GM23248 (cell line): ENCODE results near the gene PLD1. TPM values are rescaled to one million over a fixed set of nuclear protein-coding genes. Genes with fewer than 3 reads are reported as not detected.

ENCODE experiments used
- DNase-seq: peaks from one replicate; pipeline ENCODE4 v3.0.0-alpha.2; 2015
- H2AFZ ChIP-seq: fragments of 200-600 bp; sonication (generic); 2 replicates; pipeline ENCODE4 v1.6.1; 2016; ENCODE audit warnings: antibody characterized with exemption
- H3F3A ChIP-seq: fragments of 200-600 bp; sonication (generic); 2 replicates; pipeline ENCODE4 v1.6.1; 2016; ENCODE audit warnings: mild to moderate bottlenecking, antibody characterized with exemption, mixed run types; ENCODE audit not compliant: insufficient read depth
- H3K27ac ChIP-seq: fragments of 200-600 bp; sonication (generic); 2 replicates; pipeline ENCODE4 v1.5.1; 2016; ENCODE audit warnings: mild to moderate bottlenecking
- H3K27me3 ChIP-seq: fragments of 200-600 bp; sonication (generic); replicated peaks from 2 replicates; pipeline ENCODE4 v1.6.1; 2016; ENCODE audit warnings: mild to moderate bottlenecking; ENCODE audit not compliant: insufficient read depth
- H3K36me3 ChIP-seq: fragments of 200-600 bp; sonication (generic); 2 replicates; pipeline ENCODE4 v1.6.1; 2016; ENCODE audit warnings: low read depth, mild to moderate bottlenecking
- H3K4me1 ChIP-seq: fragments of 200-600 bp; sonication (generic); 2 replicates; pipeline ENCODE4 v1.6.1; 2016; ENCODE audit warnings: mild to moderate bottlenecking; ENCODE audit not compliant: insufficient read depth
- H3K4me2 ChIP-seq: fragments of 200-600 bp; sonication (generic); one replicate; pipeline ENCODE4 v1.6.1; 2016; ENCODE audit warnings: mild to moderate bottlenecking; ENCODE audit not compliant: unreplicated experiment
- H3K4me3 ChIP-seq: fragments of 200-600 bp; sonication (generic); 2 replicates; pipeline ENCODE4 v1.5.1; 2016; ENCODE audit warnings: mild to moderate bottlenecking
- H3K79me2 ChIP-seq: fragments of 200-600 bp; sonication (generic); 2 replicates; pipeline ENCODE4 v1.6.1; 2016; ENCODE audit warnings: mild to moderate bottlenecking; ENCODE audit not compliant: insufficient read depth
- H3K9ac ChIP-seq: fragments of 200-600 bp; sonication (generic); 2 replicates; pipeline ENCODE4 v1.6.1; 2016; ENCODE audit warnings: mild to moderate bottlenecking
- H3K9me2 ChIP-seq: fragments of 200-600 bp; sonication (generic); 2 replicates; pipeline ENCODE4 v1.6.1; 2016; ENCODE audit warnings: mixed run types, mild to moderate bottlenecking, moderate library complexity; ENCODE audit not compliant: insufficient read depth
- H3K9me3 ChIP-seq: fragments of 200-600 bp; sonication (generic); one replicate; pipeline ENCODE4 v1.6.1; 2017; ENCODE audit warnings: low read depth
- H4K20me1 ChIP-seq: fragments of 200-600 bp; sonication (generic); 2 replicates; pipeline ENCODE4 v1.6.0; 2016; ENCODE audit not compliant: insufficient read depth
- EZH2 ChIP-seq: fragments of 200-600 bp; sonication (generic); IDR thresholded peaks from 2 replicates; pipeline ENCODE4 v1.6.1; 2018; ENCODE audit warnings: antibody characterized with exemption, mild to moderate bottlenecking; ENCODE audit not compliant: insufficient read depth, poor library complexity, severe bottlenecking
- EZH2phosphoT487 ChIP-seq: fragments of 200-600 bp; sonication (generic); IDR thresholded peaks from 2 replicates; pipeline ENCODE4 v1.6.1; 2018; ENCODE audit warnings: antibody characterized with exemption, moderate library complexity, mild to moderate bottlenecking, low read depth; ENCODE audit not compliant: insufficient read depth
- WGBS, 2 experiments: methylation state at CpG; one replicate each; pipeline ENCODE4 v1.1.6; 2015 to 2017; ENCODE audit warnings: low lambda C conversion rate in 2 of 2, low coverage in 1 of 2; ENCODE audit errors: missing lambda C conversion rate in 2 of 2; 5-methylcytosine and 5-hydroxymethylcytosine counted together
- in situ Hi-C: fragments of 300-500 bp; cut with MboI; formaldehyde crosslinking; loops from 2 replicates; pipeline ENCODE4 v1.15.0; 2020
- polyA plus RNA-seq: library from polyadenylated mRNA; unstranded; fragments of >200 nt; fragmentation: Nextera tagmentation; extraction: Ambion mirVana; gene quantifications from 2 replicates; pipeline ENCODE4 v1.2.1, GENCODE V29; 2016
- total RNA-seq: library from RNA; depleted of rRNA; stranded (reverse); fragments of >200 nt; shearing (Covaris generic); gene quantifications from 2 replicates; pipeline ENCODE4 v1.2.3, GENCODE V29; 2014

The PLD1 gene
- total and polyA plus RNA-seq, 2 experiments from 2014 or later: 3.0 to 4.6 TPM

GRCh38 chr3:171654326-171654725 is 156.0 kb downstream of the PLD1 start:
- no peaks in the 10 kb centered on the region for H4K20me1 ChIP-seq
- no peaks in the 10 kb centered on the region for H3K9me2 ChIP-seq
- H3K4me1 ChIP-seq: peaks cover 19% of the 10 kb centered on the region
- peaks cover 8% of the 10 kb centered on the region for H3F3A ChIP-seq
- TF ChIP-seq EZH2phosphoT487 (no peak), EZH2 (no peak)
- H3K79me2 ChIP-seq: no peaks in the 10 kb centered on the region
- H2AFZ ChIP-seq: peak overlapping the region; percentile 49; the same call in 1 of the 2 replicates
- no peak overlapping the region for H3K4me3 ChIP-seq
- H3K27ac ChIP-seq: peak overlapping the region; percentile 8; the same call in 1 of the 2 replicates
- no peaks in the 10 kb centered on the region for H3K27me3 ChIP-seq
- H3K4me2 ChIP-seq: peak overlapping the region; percentile 23
- H3K36me3 ChIP-seq: no peaks in the 10 kb centered on the region
- H3K9ac ChIP-seq: no peak overlapping the region
- 8 to 24% methylated on average over 1 of the region's 1 CpG for WGBS, 2 experiments
- H3K9me3 ChIP-seq: no peaks in the 10 kb centered on the region
- DNase-seq: no peak
- in situ Hi-C loops: no loop called here

GRCh38 chr3:171653701-171654100 is 156.6 kb downstream of the PLD1 start:
- Histone ChIP-seq H3K9ac (no peak overlapping the region), H3K27me3 (no peaks in the 10 kb centered on the region), H2AFZ (no peak overlapping the region), H3K4me3 (no peak overlapping the region), H3F3A (peaks cover 8% of the 10 kb centered on the region), H3K36me3 (no peaks in the 10 kb centered on the region), H3K79me2 (no peaks in the 10 kb centered on the region), H3K9me2 (no peaks in the 10 kb centered on the region), H4K20me1 (no peaks in the 10 kb centered on the region), H3K9me3 (no peaks in the 10 kb centered on the region), H3K27ac (no peak overlapping the region), H3K4me1 (peaks cover 13% of the 10 kb centered on the region), H3K4me2 (no peak overlapping the region)
- in situ Hi-C loops: no loop called here
- WGBS, 2 experiments: 87% methylated on average over 6 of the region's 6 CpGs
- DNase-seq: no peak
- no peak for TF ChIP-seq EZH2phosphoT487
- TF ChIP-seq EZH2: no peak

- Histone ChIP-seq H3K9ac (no peak overlapping the region), H3K9me3 (no peaks in the 10 kb centered on the region), H4K20me1 (no peaks in the 10 kb centered on the region), H3K27me3 (no peaks in the 10 kb centered on the region), H3K79me2 (no peaks in the 10 kb centered on the region), H3K4me1 (peaks cover 9% of the 10 kb centered on the region), H3K4me2 (no peak overlapping the region), H3K27ac (no peak overlapping the region), H3K9me2 (no peaks in the 10 kb centered on the region), H2AFZ (no peak overlapping the region), H3F3A (peaks cover 8% of the 10 kb centered on the region), H3K4me3 (no peak overlapping the region), H3K36me3 (no peaks in the 10 kb centered on the region)
- TF ChIP-seq EZH2 (no peak), EZH2phosphoT487 (no peak)
- no peak for DNase-seq
- in situ Hi-C loops: no loop called here
- WGBS, 2 experiments: 96 to 100% methylated on average over 1 of the region's 1 CpG
Observed at GRCh38 chr3:171652932-171653331, 157.4 kb downstream of the PLD1 start.

- DNase-seq: no peak
- 84 to 85% methylated on average over 10 of the region's 10 CpGs for WGBS, 2 experiments
- H2AFZ ChIP-seq: no peak overlapping the region
- no peak overlapping the region for H3K4me3 ChIP-seq
- H3K4me1 ChIP-seq: peaks cover 7% of the 10 kb centered on the region
- TF ChIP-seq EZH2: no peak
- no peak for TF ChIP-seq EZH2phosphoT487
- H3K9me3 ChIP-seq: no peaks in the 10 kb centered on the region
- H4K20me1 ChIP-seq: no peaks in the 10 kb centered on the region
- no peaks in the 10 kb centered on the region for H3K36me3 ChIP-seq
- H3F3A ChIP-seq: peaks cover 6% of the 10 kb centered on the region
- no peak overlapping the region for H3K27ac ChIP-seq
- H3K9ac ChIP-seq: no peak overlapping the region
- H3K79me2 ChIP-seq: no peaks in the 10 kb centered on the region
- H3K27me3 ChIP-seq: no peaks in the 10 kb centered on the region
- in situ Hi-C loops: no loop called here
- no peaks in the 10 kb centered on the region for H3K9me2 ChIP-seq
- H3K4me2 ChIP-seq: no peak overlapping the region
Observed at GRCh38 chr3:171649911-171650592, 160.2 kb downstream of the PLD1 start.

- Histone ChIP-seq H3K79me2 (no peaks in the 10 kb centered on the region), H3K4me2 (no peak overlapping the region), H4K20me1 (no peaks in the 10 kb centered on the region), H3K36me3 (no peaks in the 10 kb centered on the region), H3K4me3 (no peak overlapping the region), H3F3A (no peaks in the 10 kb centered on the region), H3K9me3 (no peaks in the 10 kb centered on the region), H3K27ac (no peak overlapping the region), H3K9me2 (no peaks in the 10 kb centered on the region), H2AFZ (no peak overlapping the region), H3K27me3 (no peaks in the 10 kb centered on the region), H3K9ac (no peak overlapping the region), H3K4me1 (no peaks in the 10 kb centered on the region)
- TF ChIP-seq EZH2: no peak
- no peak for TF ChIP-seq EZH2phosphoT487
- in situ Hi-C loops: no loop called here
- no peak for DNase-seq
- 56 to 64% methylated on average over 4 of the region's 4 CpGs for WGBS, 2 experiments
Observed at GRCh38 chr3:171649267-171649666, 161.0 kb downstream of the PLD1 start.
